Activated CD8-positive, alpha-beta memory T cell treated with anti-CD3 and anti-CD28 coated beads for 48 hours (primary cell): ENCODE results near the gene TRIM15.
"Not testable (repeated sequence)": the region's sequence is repeated elsewhere in the genome, so short reads cannot be mapped to it uniquely, and the experiment has no call there.

Experiments used
- DNase-seq, 3 experiments: peaks; one replicate each; pipeline ENCODE4 v3.0.0-alpha.2; 2020; ENCODE audit warnings: low read depth in 2 of 3, low spot score in 2 of 3

The TRIM15 gene

GRCh38 chr6:30163090-30163917 is at the start of gene TRIM15:
TRIM15 (plus strand) TSS chr6:30163546; CDS start chr6:30163685, 139 bp downstream.
- DNase-seq, result peak; percentile 19 to 30 (median 24)

- DNase-seq, result no peak
Observed at GRCh38 chr6:30113841-30114240, 49.5 kb upstream of the TRIM15 start.

- DNase-seq, result no peak
Observed at GRCh38 chr6:30116724-30117123, 46.6 kb upstream of the TRIM15 start.

- DNase-seq, result not testable (repeated sequence)
Observed at GRCh38 chr6:30118691-30119090, 44.7 kb upstream of the TRIM15 start.

GRCh38 chr6:30121446-30122366 is 41.6 kb upstream of the TRIM15 start:
- no peak for DNase-seq

- no peak for DNase-seq
Observed at GRCh38 chr6:30122515-30122914, 40.8 kb upstream of the TRIM15 start.

GRCh38 chr6:30127238-30128093 is 35.9 kb upstream of the TRIM15 start:
- no peak for DNase-seq

- no peak for DNase-seq
Observed at GRCh38 chr6:30129265-30130178, 33.8 kb upstream of the TRIM15 start.

GRCh38 chr6:30130179-30130679 is 33.1 kb upstream of the TRIM15 start:
- DNase-seq, result no peak

GRCh38 chr6:30130887-30131862 is 32.2 kb upstream of the TRIM15 start:
- DNase-seq, result peak in 2 of 3 experiments; percentile 11 to 33

- no peak for DNase-seq
Observed at GRCh38 chr6:30131947-30132497, 31.3 kb upstream of the TRIM15 start.

GRCh38 chr6:30135147-30135546 is 28.2 kb upstream of the TRIM15 start:
- no peak for DNase-seq

- no peak for DNase-seq
Observed at GRCh38 chr6:30135757-30136156, 27.6 kb upstream of the TRIM15 start, which contains the start of gene TRIM40. TRIM40 (plus strand) TSS chr6:30136140; CDS start chr6:30137037, 897 bp downstream.

- DNase-seq, result no peak
Observed at GRCh38 chr6:30136570-30137286, 26.6 kb upstream of the TRIM15 start.

GRCh38 chr6:30140240-30140639 is 23.1 kb upstream of the TRIM15 start:
- not testable (repeated sequence) for DNase-seq

GRCh38 chr6:30142665-30143064 is 20.7 kb upstream of the TRIM15 start:
- DNase-seq, result no peak

- DNase-seq, result no peak
Observed at GRCh38 chr6:30143780-30144179, 19.6 kb upstream of the TRIM15 start.
